ENCODE results near the gene PPP3CA.

PPP3CA gene

GRCh38 chr4:101175896-101176676 is 171.2 kb downstream of the PPP3CA start:
- no peak for DNase-seq (ENCODE audit: low spot score)

GRCh38 chr4:101174679-101175345 is 172.5 kb downstream of the PPP3CA start:
- no peak for DNase-seq (ENCODE audit: low spot score)

- no peak for DNase-seq (ENCODE audit: low spot score)
Observed at GRCh38 chr4:101172369-101172768, 175.0 kb downstream of the PPP3CA start.

- no peak for DNase-seq (ENCODE audit: low spot score)
Observed at GRCh38 chr4:101171747-101172146, 175.6 kb downstream of the PPP3CA start.

GRCh38 chr4:101169044-101170014 is 178.0 kb downstream of the PPP3CA start:
- no peak for DNase-seq (ENCODE audit: low spot score)

- no peak for DNase-seq (ENCODE audit: low spot score)
Observed at GRCh38 chr4:101163936-101164335, 183.4 kb downstream of the PPP3CA start.

GRCh38 chr4:101162990-101163380 is 184.3 kb downstream of the PPP3CA start:
- DNase-seq (ENCODE audit: low spot score) = no peak

GRCh38 chr4:101160792-101161592 is 186.3 kb downstream of the PPP3CA start:
- DNase-seq (ENCODE audit: low spot score) = no peak

- DNase-seq (ENCODE audit: low spot score) = no peak
Observed at GRCh38 chr4:101158507-101158906, 188.8 kb downstream of the PPP3CA start.

GRCh38 chr4:101158134-101158482 is 189.2 kb downstream of the PPP3CA start:
- DNase-seq (ENCODE audit: low spot score) = no peak

GRCh38 chr4:101157415-101158133 is 189.8 kb downstream of the PPP3CA start:
- DNase-seq (ENCODE audit: low spot score) = no peak

- DNase-seq (ENCODE audit: low spot score) = no peak
Observed at GRCh38 chr4:101156619-101157310, 190.6 kb downstream of the PPP3CA start.

GRCh38 chr4:101155945-101156344 is 191.4 kb downstream of the PPP3CA start:
- no peak for DNase-seq (ENCODE audit: low spot score)

- no peak for DNase-seq (ENCODE audit: low spot score)
Observed at GRCh38 chr4:101155368-101155767, 192.0 kb downstream of the PPP3CA start.

- DNase-seq (ENCODE audit: low spot score) = no peak
Observed at GRCh38 chr4:101153653-101154052, 193.7 kb downstream of the PPP3CA start.

GRCh38 chr4:101152521-101152920 is 194.8 kb downstream of the PPP3CA start:
- DNase-seq (ENCODE audit: low spot score) = no peak

GRCh38 chr4:101148551-101148950 is 198.8 kb downstream of the PPP3CA start:
- DNase-seq (ENCODE audit: low spot score) = no peak

- DNase-seq (ENCODE audit: low spot score) = no peak
Observed at GRCh38 chr4:101147283-101147682, 200.0 kb downstream of the PPP3CA start.

GRCh38 chr4:101145021-101145420 is 202.3 kb downstream of the PPP3CA start:
- DNase-seq (ENCODE audit: low spot score) = no peak

GRCh38 chr4:101142259-101142658 is 205.1 kb downstream of the PPP3CA start:
- no peak for DNase-seq (ENCODE audit: low spot score)
